ENCODE data around the gene ST3GAL3.

DNA sequence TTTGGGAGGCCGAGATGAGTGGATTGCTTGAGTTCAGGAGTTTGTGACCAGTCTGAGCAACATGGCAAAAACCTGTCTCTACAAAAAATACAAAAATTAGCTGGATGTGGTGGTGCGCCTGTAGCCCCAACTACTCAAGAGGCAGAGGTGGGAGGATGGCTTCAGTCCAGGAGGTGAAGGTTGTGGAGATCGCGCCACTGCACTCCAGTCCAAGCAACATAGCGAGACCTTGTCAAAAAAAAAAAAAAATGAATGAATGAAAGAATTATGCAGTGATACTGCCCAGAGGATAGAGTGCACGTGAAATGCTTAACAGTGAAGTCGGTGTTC is 262.0 kb downstream of the ST3GAL3 start:
- TF ChIP-seq EZH2 (IDR thresholded peaks at IDR 0.05; ENCODE audit: borderline replicate concordance, low read depth, low read length, poor library complexity, severe bottlenecking), result no peak
- TF ChIP-seq, protein P1, sequence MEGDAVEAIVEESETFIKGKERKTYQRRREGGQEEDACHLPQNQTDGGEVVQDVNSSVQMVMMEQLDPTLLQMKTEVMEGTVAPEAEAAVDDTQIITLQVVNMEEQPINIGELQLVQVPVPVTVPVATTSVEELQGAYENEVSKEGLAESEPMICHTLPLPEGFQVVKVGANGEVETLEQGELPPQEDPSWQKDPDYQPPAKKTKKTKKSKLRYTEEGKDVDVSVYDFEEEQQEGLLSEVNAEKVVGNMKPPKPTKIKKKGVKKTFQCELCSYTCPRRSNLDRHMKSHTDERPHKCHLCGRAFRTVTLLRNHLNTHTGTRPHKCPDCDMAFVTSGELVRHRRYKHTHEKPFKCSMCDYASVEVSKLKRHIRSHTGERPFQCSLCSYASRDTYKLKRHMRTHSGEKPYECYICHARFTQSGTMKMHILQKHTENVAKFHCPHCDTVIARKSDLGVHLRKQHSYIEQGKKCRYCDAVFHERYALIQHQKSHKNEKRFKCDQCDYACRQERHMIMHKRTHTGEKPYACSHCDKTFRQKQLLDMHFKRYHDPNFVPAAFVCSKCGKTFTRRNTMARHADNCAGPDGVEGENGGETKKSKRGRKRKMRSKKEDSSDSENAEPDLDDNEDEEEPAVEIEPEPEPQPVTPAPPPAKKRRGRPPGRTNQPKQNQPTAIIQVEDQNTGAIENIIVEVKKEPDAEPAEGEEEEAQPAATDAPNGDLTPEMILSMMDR (conservative IDR thresholded peaks at IDR 0.05; ENCODE audit: low read depth, low read length), result no peak

Measured in A673 (cell line).